Nephron (organoid): ENCODE data around the gene AMBP.

ENCODE experiments used
- H3K27ac Mint-ChIP-seq, 3 experiments: 2 replicates each; pipeline ENCODE4 v1.8.0; 2020; ENCODE audit warnings: mixed read lengths in 3 of 3, mild to moderate bottlenecking in 2 of 3, moderate library complexity in 1 of 3
- H3K27me3 Mint-ChIP-seq: 2 replicates; pipeline ENCODE4 v1.8.0; 2021; ENCODE audit warnings: low read depth, mild to moderate bottlenecking, moderate library complexity, mixed read lengths
- H3K36me3 Mint-ChIP-seq: 2 replicates; pipeline ENCODE4 v1.8.0; 2020; ENCODE audit warnings: low read depth, mixed read lengths
- H3K4me1 Mint-ChIP-seq: 2 replicates; pipeline ENCODE4 v1.8.0; 2020; ENCODE audit warnings: mixed read lengths
- H3K4me3 Mint-ChIP-seq, 3 experiments: 2 replicates each; pipeline ENCODE4 v1.8.0; 2020; ENCODE audit warnings: mild to moderate bottlenecking in 3 of 3, mixed read lengths in 3 of 3, moderate library complexity in 2 of 3
- H3K9me3 Mint-ChIP-seq: 2 replicates; pipeline ENCODE4 v1.8.0; 2020; ENCODE audit warnings: mixed read lengths
- CTCF ChIP-seq, 3 experiments: fragments of 200-600 bp; sonication (generic); IDR thresholded peaks; one replicate each; pipeline ENCODE4 v1.5.0; 2021; ENCODE audit warnings: antibody characterized with exemption in 3 of 3; ENCODE audit not compliant: unreplicated experiment in 3 of 3

AMBP gene

GRCh38 chr9:114080773-114081440, 2.8 kb upstream of the AMBP start:
- Mint-ChIP-seq H3K9me3 (no peaks in the 10 kb centered on the region), H3K4me3 (no peak overlapping the region), H3K27ac (peak overlapping the region; percentile 78 to 93 (median 86)), H3K27me3 (peaks cover 20% of the 10 kb centered on the region), H3K4me1 (peaks cover 28% of the 10 kb centered on the region), H3K36me3 (no peaks in the 10 kb centered on the region)
- no peak for TF ChIP-seq CTCF (IDR thresholded peaks at IDR 0.05; ENCODE audit: unreplicated experiment in 3 of 3)

- peak overlapping the region; percentile 78 to 93 (median 86) for H3K27ac Mint-ChIP-seq
- no peaks in the 10 kb centered on the region for H3K36me3 Mint-ChIP-seq
- TF ChIP-seq CTCF (IDR thresholded peaks at IDR 0.05; ENCODE audit: unreplicated experiment in 3 of 3), result no peak
- H3K4me3 Mint-ChIP-seq, result no peak overlapping the region
- peaks cover 2% of the 10 kb centered on the region for H3K9me3 Mint-ChIP-seq
- H3K4me1 Mint-ChIP-seq, result peaks cover 28% of the 10 kb centered on the region
- H3K27me3 Mint-ChIP-seq, result peaks cover 23% of the 10 kb centered on the region
Measured at GRCh38 chr9:114080195-114080772, 2.2 kb upstream of the AMBP start.

GRCh38 chr9:114078781-114079156, 669 bp upstream of the AMBP start:
- H3K4me1 Mint-ChIP-seq, result peaks cover 17% of the 10 kb centered on the region
- H3K9me3 Mint-ChIP-seq, result peaks cover 2% of the 10 kb centered on the region
- no peak for TF ChIP-seq CTCF (IDR thresholded peaks at IDR 0.05; ENCODE audit: unreplicated experiment in 3 of 3)
- no peak overlapping the region for H3K4me3 Mint-ChIP-seq
- H3K36me3 Mint-ChIP-seq, result no peaks in the 10 kb centered on the region
- H3K27me3 Mint-ChIP-seq, result peaks cover 28% of the 10 kb centered on the region
- peak overlapping the region in 2 of 3 experiments; percentile 33 to 56 for H3K27ac Mint-ChIP-seq

GRCh38 chr9:114077162-114077837, 800 bp downstream of the AMBP start:
- Mint-ChIP-seq H3K27me3 (peaks cover 28% of the 10 kb centered on the region), H3K9me3 (peaks cover 2% of the 10 kb centered on the region), H3K36me3 (no peaks in the 10 kb centered on the region), H3K4me1 (peaks cover 6% of the 10 kb centered on the region), H3K4me3 (no peak overlapping the region), H3K27ac (peak overlapping the region; percentile 27 to 71 (median 37))
- no peak for TF ChIP-seq CTCF (IDR thresholded peaks at IDR 0.05; ENCODE audit: unreplicated experiment in 3 of 3)

- H3K27me3 Mint-ChIP-seq, result peaks cover 23% of the 10 kb centered on the region
Measured at GRCh38 chr9:114076237-114077161, 1.6 kb downstream of the AMBP start.

More at GRCh38 chr9:114076237-114077161, 1.6 kb downstream of the AMBP start:
- Mint-ChIP-seq H3K36me3 (no peaks in the 10 kb centered on the region), H3K4me1 (peaks cover 10% of the 10 kb centered on the region), H3K9me3 (peaks cover 2% of the 10 kb centered on the region), H3K4me3 (no peak overlapping the region), H3K27ac (no peak overlapping the region)
- no peak for TF ChIP-seq CTCF (IDR thresholded peaks at IDR 0.05; ENCODE audit: unreplicated experiment in 3 of 3)
